Fibroblast of pulmonary artery (primary cell): ENCODE results near the gene NCK2.
"Not testable (repeated sequence)": the region's sequence is repeated elsewhere in the genome, so short reads cannot be mapped to it uniquely, and the experiment has no call there.

Source experiments
- DNase-seq: peaks from one replicate; pipeline ENCODE4 v3.0.0-alpha.2; 2010; ENCODE audit warnings: low read depth
- H3K4me3 ChIP-seq: replicated peaks from 2 replicates; pipeline ENCODE4 v1.5.1; 2011; ENCODE audit warnings: low read depth, mild to moderate bottlenecking, control low read depth, low read length, moderate library complexity
- TF ChIP-seq, protein P1 (sequence below): IDR thresholded peaks from 2 replicates; pipeline ENCODE4 v1.5.1; 2011; ENCODE audit warnings: mild to moderate bottlenecking, control low read depth, low read length, inconsistent platforms; ENCODE audit errors: missing control alignments

NCK2 gene

DNA sequence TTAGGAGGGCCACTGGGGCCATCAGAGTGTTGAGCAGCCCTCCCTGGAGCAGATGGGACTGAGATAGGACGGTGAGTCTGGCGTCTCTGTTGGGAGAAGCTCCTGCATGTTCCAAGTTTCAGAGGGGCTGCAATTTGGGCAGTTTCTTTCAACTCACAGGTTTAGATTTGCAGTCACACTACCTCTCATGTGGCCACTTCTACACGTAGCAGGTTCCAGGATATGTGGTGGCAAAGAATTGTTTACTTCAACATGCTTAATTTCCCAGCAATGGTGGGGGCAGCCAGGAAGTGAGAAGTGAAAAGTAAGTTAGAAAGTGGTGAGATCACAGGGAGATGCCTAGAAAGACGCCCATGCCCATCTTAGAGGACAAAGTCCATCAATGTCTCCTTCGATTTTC lies 9.3 kb downstream of the NCK2 start:
- DNase-seq: no peak
- no peak overlapping the region for H3K4me3 ChIP-seq
- TF ChIP-seq, protein P1, sequence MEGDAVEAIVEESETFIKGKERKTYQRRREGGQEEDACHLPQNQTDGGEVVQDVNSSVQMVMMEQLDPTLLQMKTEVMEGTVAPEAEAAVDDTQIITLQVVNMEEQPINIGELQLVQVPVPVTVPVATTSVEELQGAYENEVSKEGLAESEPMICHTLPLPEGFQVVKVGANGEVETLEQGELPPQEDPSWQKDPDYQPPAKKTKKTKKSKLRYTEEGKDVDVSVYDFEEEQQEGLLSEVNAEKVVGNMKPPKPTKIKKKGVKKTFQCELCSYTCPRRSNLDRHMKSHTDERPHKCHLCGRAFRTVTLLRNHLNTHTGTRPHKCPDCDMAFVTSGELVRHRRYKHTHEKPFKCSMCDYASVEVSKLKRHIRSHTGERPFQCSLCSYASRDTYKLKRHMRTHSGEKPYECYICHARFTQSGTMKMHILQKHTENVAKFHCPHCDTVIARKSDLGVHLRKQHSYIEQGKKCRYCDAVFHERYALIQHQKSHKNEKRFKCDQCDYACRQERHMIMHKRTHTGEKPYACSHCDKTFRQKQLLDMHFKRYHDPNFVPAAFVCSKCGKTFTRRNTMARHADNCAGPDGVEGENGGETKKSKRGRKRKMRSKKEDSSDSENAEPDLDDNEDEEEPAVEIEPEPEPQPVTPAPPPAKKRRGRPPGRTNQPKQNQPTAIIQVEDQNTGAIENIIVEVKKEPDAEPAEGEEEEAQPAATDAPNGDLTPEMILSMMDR: no peak

DNA sequence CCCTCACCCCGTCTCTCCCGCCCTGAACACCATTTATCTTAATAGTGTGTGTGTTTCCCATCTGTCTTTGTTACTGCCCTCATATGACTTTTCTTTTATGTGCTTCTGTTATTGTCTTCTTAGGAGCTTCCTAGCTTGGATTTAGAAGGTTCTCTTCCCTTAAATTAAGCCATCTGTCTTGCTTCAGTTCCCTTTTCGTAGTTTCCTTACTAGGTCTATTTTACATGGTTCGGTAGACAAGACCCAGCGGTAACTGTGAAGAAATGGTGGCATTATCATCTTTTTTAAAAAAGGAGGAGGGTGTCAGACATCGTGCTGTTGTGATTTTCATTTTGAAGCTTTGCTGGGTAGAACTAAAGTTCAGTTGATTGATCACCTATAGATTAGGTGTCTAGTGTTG lies 10.3 kb downstream of the NCK2 start:
- DNase-seq: no peak
- no peak overlapping the region for H3K4me3 ChIP-seq
- TF ChIP-seq, protein P1: no peak

- TF ChIP-seq, protein P1: no peak
- no peak overlapping the region for H3K4me3 ChIP-seq
Measured at GRCh38 chr2:105755895-105756294, 11.2 kb downstream of the NCK2 start.

DNA sequence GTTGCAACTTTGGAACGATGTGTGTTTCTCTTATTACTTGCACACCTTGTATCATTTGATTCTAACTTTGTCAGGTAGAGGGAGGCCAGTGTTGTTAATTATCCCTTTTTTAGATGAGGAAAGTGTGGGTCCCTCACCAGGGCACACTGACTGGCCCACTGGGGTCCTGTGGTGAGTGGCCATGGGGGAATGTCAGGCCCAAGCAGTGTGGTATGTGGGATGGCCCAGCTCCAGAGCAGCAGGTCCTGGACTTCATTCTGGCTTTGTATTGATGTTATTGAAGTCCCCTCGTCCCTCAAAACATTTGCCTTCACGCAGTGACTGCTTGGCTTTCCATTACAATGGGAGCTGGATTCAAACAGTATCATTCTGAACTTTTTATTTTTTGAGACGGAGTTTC lies 11.7 kb downstream of the NCK2 start:
- no peak for DNase-seq
- H3K4me3 ChIP-seq: no peak overlapping the region
- TF ChIP-seq, protein P1: no peak

More at GRCh38 chr2:105755895-105756294, 11.2 kb downstream of the NCK2 start:
- DNase-seq: no peak

DNA sequence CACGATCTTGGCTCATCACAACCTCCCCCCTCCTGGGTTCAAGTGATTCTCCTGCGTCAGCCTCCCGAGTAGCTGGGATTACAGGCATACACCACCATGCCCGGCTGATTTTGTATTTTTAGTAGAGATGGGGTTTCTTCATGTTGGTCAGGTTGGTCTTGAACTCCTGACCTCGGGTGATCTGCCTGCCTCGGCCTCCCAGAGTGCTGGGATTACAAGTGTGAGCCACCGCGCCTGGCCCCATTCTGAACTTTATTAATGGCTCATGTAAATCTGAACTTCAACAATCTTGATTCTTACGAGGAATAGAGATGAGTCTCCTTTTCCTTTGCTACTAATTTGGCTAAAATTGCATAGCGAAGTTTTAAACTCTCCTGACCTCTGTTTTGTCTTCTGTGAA lies 12.2 kb downstream of the NCK2 start:
- not testable (repeated sequence) for DNase-seq, H3K4me3 ChIP-seq

GRCh38 chr2:105757433-105757832 lies 12.7 kb downstream of the NCK2 start:
- DNase-seq: no peak

GRCh38 chr2:105760191-105760590 lies 15.5 kb downstream of the NCK2 start:
- TF ChIP-seq, protein P1: no peak
- H3K4me3 ChIP-seq: no peak overlapping the region
- DNase-seq: no peak

More at GRCh38 chr2:105757433-105757832, 12.7 kb downstream of the NCK2 start:
- TF ChIP-seq, protein P1: no peak
- H3K4me3 ChIP-seq: no peak overlapping the region
